Neural crest cell (in vitro differentiated cells): Measurements from ENCODE around the gene CYFIP1. TPM values are rescaled to one million over a fixed set of nuclear protein-coding genes. Genes with fewer than 3 reads are reported as not detected.

Experiments
- DNase-seq: peaks from one replicate; pipeline ENCODE4 v3.0.0; 2021; ENCODE audit warnings: low read depth, mixed read lengths, low spot score
- H3K27ac Mint-ChIP-seq: one replicate; pipeline ENCODE4 v1.8.0; 2021; ENCODE audit warnings: mild to moderate bottlenecking, mixed read lengths; ENCODE audit not compliant: unreplicated experiment
- H3K27me3 Mint-ChIP-seq: 2 replicates; pipeline ENCODE4 v1.8.0; 2021; ENCODE audit warnings: low read depth, mild to moderate bottlenecking, mixed read lengths
- H3K36me3 Mint-ChIP-seq: 2 replicates; pipeline ENCODE4 v1.8.0; 2021; ENCODE audit warnings: low read depth, mild to moderate bottlenecking, mixed read lengths
- H3K4me1 Mint-ChIP-seq: 2 replicates; pipeline ENCODE4 v1.8.0; 2021; ENCODE audit warnings: mixed read lengths
- H3K4me3 Mint-ChIP-seq: one replicate; pipeline ENCODE4 v1.8.0; 2021; ENCODE audit warnings: mild to moderate bottlenecking, mixed read lengths
- H3K9me3 Mint-ChIP-seq: 2 replicates; pipeline ENCODE4 v1.8.0; 2021; ENCODE audit warnings: mixed read lengths
- total RNA-seq: library from RNA; stranded (reverse); gene quantifications from 2 replicates; pipeline ENCODE4 v1.2.1, GENCODE V29; 2021
- TF ChIP-seq, protein P1 (sequence below): fragments of 200-600 bp; sonication (generic); conservative IDR thresholded peaks from 2 replicates; pipeline ENCODE4 v1.5.0; 2021; ENCODE audit warnings: antibody characterized with exemption, mild to moderate bottlenecking

The CYFIP1 gene
- total RNA-seq, 1 donor from 2014 or later = 116 TPM

DNA sequence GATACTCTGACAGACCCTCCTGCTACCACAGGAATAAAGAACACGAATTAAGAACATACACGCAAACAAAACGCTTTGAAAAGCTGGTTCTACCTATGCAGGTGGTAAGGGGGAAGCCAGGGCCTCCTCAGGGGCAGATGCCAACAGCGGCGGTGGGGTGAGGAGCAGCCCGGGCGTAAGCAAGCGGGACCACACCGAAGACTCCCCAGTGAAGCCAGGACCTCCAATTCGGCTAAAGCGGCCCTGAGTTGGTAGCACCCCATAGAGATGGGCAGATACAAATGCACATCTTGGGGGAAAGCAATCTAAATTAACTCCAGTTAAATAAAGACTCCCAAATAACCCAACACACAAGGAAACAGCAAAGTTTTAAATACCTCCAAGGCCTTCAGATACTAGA, 109.3 kb downstream of the CYFIP1 start:
- Mint-ChIP-seq H3K27ac (no peak overlapping the region), H3K36me3 (peaks cover 41% of the 10 kb centered on the region), H3K4me1 (peaks cover 6% of the 10 kb centered on the region), H3K27me3 (no peaks in the 10 kb centered on the region), H3K4me3 (no peak overlapping the region), H3K9me3 (no peaks in the 10 kb centered on the region)
- no peak for DNase-seq
- TF ChIP-seq, protein P1, sequence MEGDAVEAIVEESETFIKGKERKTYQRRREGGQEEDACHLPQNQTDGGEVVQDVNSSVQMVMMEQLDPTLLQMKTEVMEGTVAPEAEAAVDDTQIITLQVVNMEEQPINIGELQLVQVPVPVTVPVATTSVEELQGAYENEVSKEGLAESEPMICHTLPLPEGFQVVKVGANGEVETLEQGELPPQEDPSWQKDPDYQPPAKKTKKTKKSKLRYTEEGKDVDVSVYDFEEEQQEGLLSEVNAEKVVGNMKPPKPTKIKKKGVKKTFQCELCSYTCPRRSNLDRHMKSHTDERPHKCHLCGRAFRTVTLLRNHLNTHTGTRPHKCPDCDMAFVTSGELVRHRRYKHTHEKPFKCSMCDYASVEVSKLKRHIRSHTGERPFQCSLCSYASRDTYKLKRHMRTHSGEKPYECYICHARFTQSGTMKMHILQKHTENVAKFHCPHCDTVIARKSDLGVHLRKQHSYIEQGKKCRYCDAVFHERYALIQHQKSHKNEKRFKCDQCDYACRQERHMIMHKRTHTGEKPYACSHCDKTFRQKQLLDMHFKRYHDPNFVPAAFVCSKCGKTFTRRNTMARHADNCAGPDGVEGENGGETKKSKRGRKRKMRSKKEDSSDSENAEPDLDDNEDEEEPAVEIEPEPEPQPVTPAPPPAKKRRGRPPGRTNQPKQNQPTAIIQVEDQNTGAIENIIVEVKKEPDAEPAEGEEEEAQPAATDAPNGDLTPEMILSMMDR = no peak

DNA sequence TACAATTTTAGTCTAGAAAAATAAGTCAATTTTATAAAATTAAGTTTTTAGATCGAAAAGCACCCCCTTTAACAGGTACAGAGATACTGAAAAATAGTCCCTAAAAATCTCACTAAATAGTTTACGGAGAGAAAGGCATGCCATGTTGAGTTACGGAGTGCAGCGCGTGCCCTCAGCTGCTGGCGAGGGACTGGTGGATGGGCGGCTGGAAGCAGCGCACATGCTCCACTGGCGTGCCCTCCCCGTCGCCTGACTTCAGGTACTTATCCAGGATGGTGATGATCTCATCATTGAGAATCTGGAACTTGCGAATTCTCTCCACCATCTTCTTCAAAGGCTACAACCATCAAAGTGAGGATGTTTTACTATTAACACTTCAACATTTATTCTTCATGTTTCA, 110.3 kb downstream of the CYFIP1 start:
- DNase-seq = no peak
- H3K36me3 Mint-ChIP-seq = peaks cover 44% of the 10 kb centered on the region
- H3K9me3 Mint-ChIP-seq = no peaks in the 10 kb centered on the region
- no peak overlapping the region for H3K27ac Mint-ChIP-seq
- TF ChIP-seq, protein P1 = no peak
- H3K4me1 Mint-ChIP-seq = peaks cover 6% of the 10 kb centered on the region
- no peaks in the 10 kb centered on the region for H3K27me3 Mint-ChIP-seq
- H3K4me3 Mint-ChIP-seq = no peak overlapping the region

DNA sequence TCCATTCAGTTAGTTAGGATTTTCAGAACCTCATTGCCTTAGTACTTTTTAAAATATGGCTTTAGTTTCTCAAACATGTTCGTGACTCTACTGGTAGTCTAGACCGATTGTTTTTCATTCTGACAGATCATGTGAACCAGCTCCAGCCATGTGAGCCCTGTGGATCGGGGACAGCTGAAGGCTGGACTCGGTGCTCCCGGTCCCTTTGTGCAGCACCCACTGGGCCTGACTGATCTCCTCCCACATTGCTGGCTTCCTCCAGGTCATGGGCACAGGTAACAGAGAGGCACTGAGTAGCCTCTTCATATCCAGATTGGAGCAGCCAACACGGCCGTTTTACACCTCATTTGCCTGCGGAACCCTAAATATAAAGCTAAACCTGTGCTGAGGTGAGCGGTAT, 111.2 kb downstream of the CYFIP1 start:
- H3K27me3 Mint-ChIP-seq = no peaks in the 10 kb centered on the region
- H3K9me3 Mint-ChIP-seq = no peaks in the 10 kb centered on the region
- H3K4me3 Mint-ChIP-seq = no peak overlapping the region
- peaks cover 11% of the 10 kb centered on the region for H3K4me1 Mint-ChIP-seq
- DNase-seq = no peak
- TF ChIP-seq, protein P1 = no peak
- H3K36me3 Mint-ChIP-seq = peaks cover 48% of the 10 kb centered on the region
- H3K27ac Mint-ChIP-seq = no peak overlapping the region

DNA sequence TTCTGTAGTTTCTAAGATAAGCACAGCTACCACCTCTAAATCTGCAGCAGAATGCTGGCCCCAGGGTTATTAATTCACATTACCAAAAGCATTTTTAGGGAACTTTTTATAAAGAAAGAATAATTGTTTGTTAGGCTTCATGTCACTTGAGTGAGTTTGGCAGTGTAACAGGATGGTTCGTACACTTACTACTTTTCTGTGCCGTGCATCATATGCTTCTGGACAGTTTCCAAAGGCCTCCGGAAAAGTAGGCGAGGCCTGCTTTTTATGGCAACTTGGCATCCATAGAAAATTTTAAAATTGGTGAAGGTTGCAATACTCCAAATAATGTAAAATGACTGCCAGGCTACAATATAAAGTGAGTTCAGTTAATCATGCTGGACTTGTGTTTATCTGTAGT, 111.7 kb downstream of the CYFIP1 start:
- Mint-ChIP-seq H3K27me3 (no peaks in the 10 kb centered on the region), H3K4me1 (peaks cover 10% of the 10 kb centered on the region), H3K9me3 (no peaks in the 10 kb centered on the region), H3K4me3 (no peak overlapping the region), H3K27ac (no peak overlapping the region), H3K36me3 (peaks cover 49% of the 10 kb centered on the region)
- no peak for DNase-seq
- TF ChIP-seq, protein P1 = no peak

DNA sequence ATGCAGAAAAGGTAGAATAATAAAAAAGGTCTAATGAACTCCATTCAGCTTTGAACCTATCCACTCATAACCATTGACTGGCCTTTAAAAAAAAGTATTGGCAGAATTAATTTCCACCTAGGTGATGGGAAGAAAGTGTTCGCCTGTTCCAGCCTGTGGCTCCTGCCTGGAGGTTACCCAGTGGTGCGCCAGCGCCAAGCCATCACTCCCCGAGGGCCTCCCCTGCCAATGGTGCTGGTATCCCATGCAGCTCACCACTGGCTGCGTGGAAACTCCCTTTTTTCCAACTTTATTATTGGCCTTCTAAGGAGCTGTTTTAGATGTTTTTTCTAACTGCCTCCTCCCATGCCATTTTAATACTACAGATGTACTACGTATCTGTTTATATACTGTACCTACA, 112.3 kb downstream of the CYFIP1 start:
- Mint-ChIP-seq H3K4me3 (no peak overlapping the region), H3K4me1 (peaks cover 5% of the 10 kb centered on the region), H3K36me3 (peaks cover 43% of the 10 kb centered on the region), H3K27ac (no peak overlapping the region), H3K9me3 (no peaks in the 10 kb centered on the region), H3K27me3 (no peaks in the 10 kb centered on the region)
- DNase-seq = no peak
- TF ChIP-seq, protein P1 = no peak

DNA sequence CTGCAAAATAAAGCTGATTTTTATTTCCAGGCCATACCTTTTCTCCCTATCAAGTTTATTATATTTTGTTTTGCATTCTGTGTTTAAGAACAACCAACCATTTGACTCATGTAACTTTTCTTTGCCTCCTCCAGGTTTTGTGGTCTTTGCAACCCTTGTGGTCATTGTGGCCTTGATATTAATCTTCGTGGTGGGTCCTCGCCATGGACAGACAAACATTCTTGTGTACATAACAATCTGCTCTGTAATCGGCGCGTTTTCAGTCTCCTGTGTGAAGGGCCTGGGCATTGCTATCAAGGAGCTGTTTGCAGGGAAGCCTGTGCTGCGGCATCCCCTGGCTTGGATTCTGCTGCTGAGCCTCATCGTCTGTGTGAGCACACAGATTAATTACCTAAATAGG, 114.1 kb downstream of the CYFIP1 start:
- H3K4me3 Mint-ChIP-seq = peak overlapping the region; percentile 17
- DNase-seq = no peak
- TF ChIP-seq, protein P1 = no peak
- H3K9me3 Mint-ChIP-seq = no peaks in the 10 kb centered on the region
- peaks cover 5% of the 10 kb centered on the region for H3K4me1 Mint-ChIP-seq
- H3K27me3 Mint-ChIP-seq = no peaks in the 10 kb centered on the region
- no peak overlapping the region for H3K27ac Mint-ChIP-seq
- H3K36me3 Mint-ChIP-seq = peaks cover 34% of the 10 kb centered on the region
